Calu3 (cell line): Measurements from ENCODE around the gene CLPSL2. TPM values are rescaled to one million over a fixed set of nuclear protein-coding genes. Genes with fewer than 3 reads are reported as not detected.

Source experiments
- BruUV-seq: library from RNA; stranded (reverse); fragments of 400-500 nt; replicated peaks from 2 replicates; lab custom pipeline; 2021; lab: Mats Ljungman, UMichigan
- CTCF ChIA-PET: fragments of 300-600 bp; sonication (Branson Sonifier 250); formaldehyde crosslinking; loops from one replicate; lab custom pipeline; 2022; ENCODE audit warnings: antibody characterized with exemption; lab: Charles Lee
- DNase-seq: peaks from one replicate; pipeline ENCODE4 v3.0.0; 2022
- H3K27ac Mint-ChIP-seq: one replicate; pipeline ENCODE4 v1.8.0; 2022; ENCODE audit warnings: mixed read lengths; ENCODE audit not compliant: unreplicated experiment
- H3K27me3 Mint-ChIP-seq: one replicate; pipeline ENCODE4 v1.8.0; 2022; ENCODE audit warnings: mixed read lengths; ENCODE audit not compliant: unreplicated experiment
- H3K36me3 Mint-ChIP-seq: one replicate; pipeline ENCODE4 v1.8.0; 2022; ENCODE audit warnings: mild to moderate bottlenecking, moderate library complexity, mixed read lengths; ENCODE audit not compliant: insufficient read depth, unreplicated experiment
- H3K4me1 Mint-ChIP-seq: one replicate; pipeline ENCODE4 v1.8.0; 2022; ENCODE audit warnings: mild to moderate bottlenecking, low read depth, mixed read lengths; ENCODE audit not compliant: unreplicated experiment
- H3K4me3 Mint-ChIP-seq: one replicate; pipeline ENCODE4 v1.8.0; 2022; ENCODE audit warnings: mild to moderate bottlenecking, low read depth, moderate library complexity, mixed read lengths; ENCODE audit not compliant: unreplicated experiment
- H3K9me3 Mint-ChIP-seq: one replicate; pipeline ENCODE4 v1.8.0; 2022; ENCODE audit warnings: low read depth, mixed read lengths; ENCODE audit not compliant: unreplicated experiment
- intact Hi-C: fragments of 100-400 bp; cut with micrococcal nuclease; formaldehyde crosslinking; loops from one replicate; pipeline ENCODE4 v1.10.0; 2022; ENCODE audit not compliant: unreplicated experiment
- total RNA-seq: library from RNA; stranded (reverse); gene quantifications from 2 replicates; pipeline ENCODE4 v1.2.3, GENCODE V29; 2022
- TF ChIP-seq, protein P1 (sequence below): fragments of 200-600 bp; IDR thresholded peaks from one replicate; pipeline ENCODE4 v1.8.0; 2022; ENCODE audit warnings: antibody characterized with exemption; ENCODE audit not compliant: unreplicated experiment

The CLPSL2 gene
- total RNA-seq, 1 experiment from 2014 or later: not detected

DNA sequence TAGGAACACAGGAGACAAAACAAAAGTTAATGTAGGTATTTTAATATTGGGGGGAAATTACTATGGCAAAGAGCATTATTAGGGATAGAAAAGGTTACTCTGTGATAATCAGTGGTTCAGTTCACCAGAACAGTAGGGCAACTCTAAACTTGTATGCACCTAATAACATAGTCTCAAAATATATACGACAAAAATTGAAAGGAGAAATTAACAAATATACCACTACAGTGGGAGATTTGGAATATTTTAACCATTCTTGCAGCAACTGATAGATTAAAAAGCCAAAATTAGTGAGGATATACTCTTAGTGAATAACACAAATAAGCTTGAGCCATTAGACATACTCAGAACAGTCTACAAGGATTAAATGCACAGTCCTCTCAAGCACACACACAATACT lies 28.5 kb upstream of the CLPSL2 start:
- BruUV-seq: no TSS peak
- CTCF ChIA-PET: no interaction called here
- Mint-ChIP-seq H3K27me3 (peaks cover 25% of the 10 kb centered on the region), H3K36me3 (no peaks in the 10 kb centered on the region), H3K4me1 (peaks cover 5% of the 10 kb centered on the region), H3K4me3 (no peak overlapping the region), H3K27ac (no peak overlapping the region), H3K9me3 (no peaks in the 10 kb centered on the region)
- no peak for DNase-seq
- intact Hi-C loops: no loop called here
- TF ChIP-seq, protein P1, sequence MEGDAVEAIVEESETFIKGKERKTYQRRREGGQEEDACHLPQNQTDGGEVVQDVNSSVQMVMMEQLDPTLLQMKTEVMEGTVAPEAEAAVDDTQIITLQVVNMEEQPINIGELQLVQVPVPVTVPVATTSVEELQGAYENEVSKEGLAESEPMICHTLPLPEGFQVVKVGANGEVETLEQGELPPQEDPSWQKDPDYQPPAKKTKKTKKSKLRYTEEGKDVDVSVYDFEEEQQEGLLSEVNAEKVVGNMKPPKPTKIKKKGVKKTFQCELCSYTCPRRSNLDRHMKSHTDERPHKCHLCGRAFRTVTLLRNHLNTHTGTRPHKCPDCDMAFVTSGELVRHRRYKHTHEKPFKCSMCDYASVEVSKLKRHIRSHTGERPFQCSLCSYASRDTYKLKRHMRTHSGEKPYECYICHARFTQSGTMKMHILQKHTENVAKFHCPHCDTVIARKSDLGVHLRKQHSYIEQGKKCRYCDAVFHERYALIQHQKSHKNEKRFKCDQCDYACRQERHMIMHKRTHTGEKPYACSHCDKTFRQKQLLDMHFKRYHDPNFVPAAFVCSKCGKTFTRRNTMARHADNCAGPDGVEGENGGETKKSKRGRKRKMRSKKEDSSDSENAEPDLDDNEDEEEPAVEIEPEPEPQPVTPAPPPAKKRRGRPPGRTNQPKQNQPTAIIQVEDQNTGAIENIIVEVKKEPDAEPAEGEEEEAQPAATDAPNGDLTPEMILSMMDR: no peak

DNA sequence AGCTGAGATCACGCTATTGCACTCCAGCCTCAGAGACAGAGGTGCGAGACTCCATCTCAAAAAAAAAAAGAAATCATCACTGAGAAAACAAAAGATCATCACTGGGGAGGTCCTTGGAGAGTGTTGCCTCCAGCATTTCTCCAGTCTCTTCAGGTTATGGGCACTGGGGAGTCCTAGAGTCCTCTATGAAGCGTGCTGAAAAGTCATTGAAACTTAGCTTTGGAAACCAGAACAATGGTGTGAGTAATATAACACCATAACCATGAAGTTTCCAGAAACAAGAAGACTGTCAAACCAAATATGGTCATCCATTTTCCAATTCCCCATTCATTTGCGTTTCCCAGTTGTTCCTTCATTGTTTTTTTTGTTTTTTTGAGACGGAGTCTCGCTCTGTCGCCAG lies 25.8 kb upstream of the CLPSL2 start:
- CTCF ChIA-PET: interaction anchor here (0.7 to 1.0 kb wide), 2 partner anchors 14 to 51 kb away, joined by 3 read pairs; partner anchors contain the start of gene ARMC12
- H3K9me3 Mint-ChIP-seq: no peaks in the 10 kb centered on the region
- TF ChIP-seq, protein P1: no peak
- no peak for DNase-seq
- intact Hi-C loops: loop anchor here (10.0 kb wide), 1 partner anchor 194 kb away; no protein-coding TSS in a partner anchor
- no peak overlapping the region for H3K4me3 Mint-ChIP-seq
- no peaks in the 10 kb centered on the region for H3K36me3 Mint-ChIP-seq
- H3K4me1 Mint-ChIP-seq: peaks cover 19% of the 10 kb centered on the region
- H3K27me3 Mint-ChIP-seq: peaks cover 25% of the 10 kb centered on the region
- H3K27ac Mint-ChIP-seq: no peak overlapping the region
- BruUV-seq: no TSS peak

DNA sequence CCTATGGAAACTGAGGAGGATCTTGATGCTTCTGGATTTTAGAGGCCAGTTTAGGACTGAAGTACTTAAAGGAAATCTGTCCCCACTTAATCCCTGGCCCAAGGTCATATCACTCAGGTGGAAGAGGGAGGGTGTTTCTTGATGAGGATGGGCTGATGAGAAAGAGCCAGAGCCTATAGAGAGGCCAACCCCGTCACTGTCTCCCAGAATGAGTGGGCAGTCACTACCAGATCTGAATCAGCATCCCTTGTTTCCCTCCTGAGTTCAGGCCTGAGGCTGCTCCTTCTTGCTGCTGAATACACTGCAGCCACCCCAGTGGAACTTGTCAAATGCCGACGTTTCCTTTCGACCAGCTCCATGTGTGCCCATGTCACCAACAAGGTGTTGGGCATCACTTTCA lies 24.8 kb upstream of the CLPSL2 start:
- H3K9me3 Mint-ChIP-seq: no peaks in the 10 kb centered on the region
- H3K4me3 Mint-ChIP-seq: no peak overlapping the region
- TF ChIP-seq, protein P1: no peak
- BruUV-seq: no TSS peak
- intact Hi-C loops: loop anchor here (10.0 kb wide), 1 partner anchor 193 kb away; no protein-coding TSS in a partner anchor
- H3K27me3 Mint-ChIP-seq: peaks cover 16% of the 10 kb centered on the region
- no peaks in the 10 kb centered on the region for H3K36me3 Mint-ChIP-seq
- CTCF ChIA-PET: interaction anchor here (0.6 to 1.3 kb wide), 3 partner anchors 11 to 229 kb away, joined by 3 read pairs; no protein-coding TSS in a partner anchor
- peaks cover 21% of the 10 kb centered on the region for H3K4me1 Mint-ChIP-seq
- DNase-seq: no peak
- no peak overlapping the region for H3K27ac Mint-ChIP-seq

DNA sequence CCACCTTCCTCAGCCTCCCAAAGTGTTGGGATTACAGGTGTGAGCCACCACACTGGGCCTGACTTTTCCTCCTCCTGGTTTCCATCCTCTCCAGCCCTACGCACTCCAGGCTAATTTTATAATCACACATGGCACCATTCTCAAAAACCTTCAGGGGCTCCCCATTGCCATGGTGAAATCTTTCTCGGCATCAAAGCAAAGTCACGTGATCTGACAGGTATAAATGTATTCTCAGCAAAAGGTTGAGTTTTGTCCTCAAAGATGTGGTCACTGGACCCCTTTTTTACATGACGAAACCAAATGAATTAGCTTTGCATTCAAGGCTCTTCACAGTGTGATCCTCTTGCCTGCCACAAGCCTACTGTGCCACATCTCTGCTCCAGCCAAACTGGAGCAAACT lies 24.1 kb upstream of the CLPSL2 start:
- H3K4me3 Mint-ChIP-seq: no peak overlapping the region
- no peak overlapping the region for H3K27ac Mint-ChIP-seq
- peaks cover 21% of the 10 kb centered on the region for H3K4me1 Mint-ChIP-seq
- DNase-seq: no peak
- no peaks in the 10 kb centered on the region for H3K36me3 Mint-ChIP-seq
- CTCF ChIA-PET: interaction anchor here (1.3 kb wide), 1 partner anchor 230 kb away, joined by 3 read pairs; no protein-coding TSS in a partner anchor
- no peaks in the 10 kb centered on the region for H3K9me3 Mint-ChIP-seq
- intact Hi-C loops: loop anchor here (10.0 kb wide), 1 partner anchor 192 kb away; no protein-coding TSS in a partner anchor
- H3K27me3 Mint-ChIP-seq: peaks cover 16% of the 10 kb centered on the region
- TF ChIP-seq, protein P1: no peak
- no TSS peak for BruUV-seq
